Mucosa of descending colon (tissue), 3 donors: ENCODE data around the gene PROX2. TPM values are rescaled to one million over a fixed set of nuclear protein-coding genes. Genes with fewer than 3 reads are reported as not detected.

Experiments
- ATAC-seq: fragments of 200-7000 bp; cut with Tn5 transposase; one replicate; pipeline ENCODE4 v1.9.1; 2020; ENCODE audit warnings: mild to moderate bottlenecking, moderate library complexity
- DNase-seq, 3 donors: peaks; one replicate each; pipeline ENCODE4 v3.0.0-alpha.2; 2020
- H3K36me3 ChIP-seq: fragments of 200-600 bp; one replicate; pipeline ENCODE4 v1.8.0; 2021; ENCODE audit warnings: low read depth, mild to moderate bottlenecking
- H3K4me1 ChIP-seq: fragments of 200-600 bp; one replicate; pipeline ENCODE4 v1.8.0; 2021; ENCODE audit warnings: low read depth, mild to moderate bottlenecking
- H3K4me3 ChIP-seq: fragments of 200-600 bp; one replicate; pipeline ENCODE4 v1.8.0; 2021; ENCODE audit warnings: mild to moderate bottlenecking
- H3K9me3 ChIP-seq: fragments of 200-600 bp; one replicate; pipeline ENCODE4 v1.8.0; 2021; ENCODE audit warnings: mild to moderate bottlenecking
- CTCF ChIP-seq: fragments of 200-600 bp; IDR thresholded peaks from one replicate; pipeline ENCODE4 v1.8.0; 2022; ENCODE audit warnings: antibody characterized with exemption, mild to moderate bottlenecking
- intact Hi-C, 2 donors: fragments of 100-400 bp; cut with DNase I in 1 of 2; cut with micrococcal nuclease in 1 of 2; formaldehyde crosslinking; loops; one replicate each; pipeline versions ENCODE4 v1.11.0 to v1.11.1; 2022; cut with DNase I, micrococcal nuclease
- total RNA-seq, 3 donors: library from RNA; stranded (reverse); fragmentation: NEBNext Ultra II Directional in 2 of 3; extraction: Animal tissue kit (Norgen Biotek cat#: 25700) in 2 of 3; gene quantifications; one replicate each; pipeline versions ENCODE4 v1.2.1 to v1.2.4, GENCODE V29; 2021 to 2023
- donor health status: DM: no; HTN: no; CAD: no; lungs with moderate emphysema.
- donor health status: DM: no; HTN: no; CAD: no.
- donor health status: DM: no; HTN: yes; CAD: no.

PROX2 gene
- total RNA-seq, 3 donors from 2014 or later = 0.07 to 0.09 TPM; not detected in 1

- no peaks in the 10 kb centered on the region for H3K9me3 ChIP-seq
- ATAC-seq = no peak
- no peaks in the 10 kb centered on the region for H3K36me3 ChIP-seq
- no peak overlapping the region for H3K4me3 ChIP-seq
- intact Hi-C loops = no loop called here
- DNase-seq = no peak
- peaks cover 5% of the 10 kb centered on the region for H3K4me1 ChIP-seq
- TF ChIP-seq CTCF = no peak
Observed at GRCh38 chr14:74921053-74921620, 45.2 kb upstream of the PROX2 start.

- peaks cover 5% of the 10 kb centered on the region for H3K4me1 ChIP-seq
- intact Hi-C loops = no loop called here
Observed at GRCh38 chr14:74920281-74920680, 44.3 kb upstream of the PROX2 start.

GRCh38 chr14:74919421-74920165 lies 43.6 kb upstream of the PROX2 start:
- Histone ChIP-seq H3K4me1 (peaks cover 5% of the 10 kb centered on the region), H3K36me3 (no peaks in the 10 kb centered on the region), H3K9me3 (no peaks in the 10 kb centered on the region), H3K4me3 (no peak overlapping the region)
- no peak for ATAC-seq
- intact Hi-C loops = no loop called here
- no peak for DNase-seq
- TF ChIP-seq CTCF = no peak

More at GRCh38 chr14:74920281-74920680, 44.3 kb upstream of the PROX2 start:
- ATAC-seq (no peak), DNase-seq (no peak)
- H3K36me3 ChIP-seq = no peaks in the 10 kb centered on the region
- H3K9me3 ChIP-seq = no peaks in the 10 kb centered on the region
- no peak overlapping the region for H3K4me3 ChIP-seq
- no peak for TF ChIP-seq CTCF

- TF ChIP-seq CTCF = no peak
- Histone ChIP-seq H3K9me3 (no peaks in the 10 kb centered on the region), H3K4me3 (no peak overlapping the region), H3K36me3 (no peaks in the 10 kb centered on the region), H3K4me1 (peaks cover 5% of the 10 kb centered on the region)
- DNase-seq (no peak), ATAC-seq (no peak)
- intact Hi-C loops = no loop called here
Observed at GRCh38 chr14:74918380-74918779, 42.4 kb upstream of the PROX2 start.

GRCh38 chr14:74917646-74918081 lies 41.7 kb upstream of the PROX2 start:
- no peak for ATAC-seq
- Histone ChIP-seq H3K4me1 (peaks cover 5% of the 10 kb centered on the region), H3K9me3 (no peaks in the 10 kb centered on the region), H3K36me3 (no peaks in the 10 kb centered on the region), H3K4me3 (no peak overlapping the region)
- DNase-seq = no peak
- TF ChIP-seq CTCF = no peak
- intact Hi-C loops = no loop called here
